ENCODE data around the gene KL.
A peak's percentile ranks its signal among the peaks of the same experiment; 100 is the strongest.

DNA sequence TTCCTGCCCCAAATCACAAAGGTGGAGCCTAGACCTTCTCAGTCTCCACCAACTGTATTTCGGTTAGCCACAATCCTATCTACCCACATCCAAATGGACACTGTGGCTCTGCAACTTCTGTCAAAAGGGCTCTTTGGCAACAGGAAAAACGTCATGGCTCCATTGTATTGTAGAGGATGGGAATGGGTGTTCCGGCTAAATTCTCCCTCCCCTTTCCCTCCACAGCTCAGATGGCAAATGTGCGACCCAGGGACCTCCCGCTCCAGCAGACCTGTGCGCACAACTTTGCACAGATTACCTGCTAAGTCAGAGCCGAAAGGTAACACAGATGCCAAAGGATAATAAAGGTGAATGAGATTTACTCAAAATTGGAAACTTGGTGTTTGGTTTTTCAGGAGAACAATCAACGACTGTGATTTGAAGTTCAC lies 968 bp upstream of the KL start:
- TF ChIP-seq, protein P1, sequence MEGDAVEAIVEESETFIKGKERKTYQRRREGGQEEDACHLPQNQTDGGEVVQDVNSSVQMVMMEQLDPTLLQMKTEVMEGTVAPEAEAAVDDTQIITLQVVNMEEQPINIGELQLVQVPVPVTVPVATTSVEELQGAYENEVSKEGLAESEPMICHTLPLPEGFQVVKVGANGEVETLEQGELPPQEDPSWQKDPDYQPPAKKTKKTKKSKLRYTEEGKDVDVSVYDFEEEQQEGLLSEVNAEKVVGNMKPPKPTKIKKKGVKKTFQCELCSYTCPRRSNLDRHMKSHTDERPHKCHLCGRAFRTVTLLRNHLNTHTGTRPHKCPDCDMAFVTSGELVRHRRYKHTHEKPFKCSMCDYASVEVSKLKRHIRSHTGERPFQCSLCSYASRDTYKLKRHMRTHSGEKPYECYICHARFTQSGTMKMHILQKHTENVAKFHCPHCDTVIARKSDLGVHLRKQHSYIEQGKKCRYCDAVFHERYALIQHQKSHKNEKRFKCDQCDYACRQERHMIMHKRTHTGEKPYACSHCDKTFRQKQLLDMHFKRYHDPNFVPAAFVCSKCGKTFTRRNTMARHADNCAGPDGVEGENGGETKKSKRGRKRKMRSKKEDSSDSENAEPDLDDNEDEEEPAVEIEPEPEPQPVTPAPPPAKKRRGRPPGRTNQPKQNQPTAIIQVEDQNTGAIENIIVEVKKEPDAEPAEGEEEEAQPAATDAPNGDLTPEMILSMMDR (IDR thresholded peaks at IDR 0.05) = no peak
- TF ChIP-seq POLR2A (IDR thresholded peaks at IDR 0.05) (no peak), POLR2AphosphoS5 (IDR thresholded peaks at IDR 0.05) (peak in 1 of 3 donors; percentile 51)
